ENCODE data around the gene IKBKE.
A peak's percentile ranks its signal among the peaks of the same experiment; 100 is the strongest.
"Not testable (repeated sequence)": the region's sequence is repeated elsewhere in the genome, so short reads cannot be mapped to it uniquely, and the experiment has no call there.

IKBKE gene

DNA sequence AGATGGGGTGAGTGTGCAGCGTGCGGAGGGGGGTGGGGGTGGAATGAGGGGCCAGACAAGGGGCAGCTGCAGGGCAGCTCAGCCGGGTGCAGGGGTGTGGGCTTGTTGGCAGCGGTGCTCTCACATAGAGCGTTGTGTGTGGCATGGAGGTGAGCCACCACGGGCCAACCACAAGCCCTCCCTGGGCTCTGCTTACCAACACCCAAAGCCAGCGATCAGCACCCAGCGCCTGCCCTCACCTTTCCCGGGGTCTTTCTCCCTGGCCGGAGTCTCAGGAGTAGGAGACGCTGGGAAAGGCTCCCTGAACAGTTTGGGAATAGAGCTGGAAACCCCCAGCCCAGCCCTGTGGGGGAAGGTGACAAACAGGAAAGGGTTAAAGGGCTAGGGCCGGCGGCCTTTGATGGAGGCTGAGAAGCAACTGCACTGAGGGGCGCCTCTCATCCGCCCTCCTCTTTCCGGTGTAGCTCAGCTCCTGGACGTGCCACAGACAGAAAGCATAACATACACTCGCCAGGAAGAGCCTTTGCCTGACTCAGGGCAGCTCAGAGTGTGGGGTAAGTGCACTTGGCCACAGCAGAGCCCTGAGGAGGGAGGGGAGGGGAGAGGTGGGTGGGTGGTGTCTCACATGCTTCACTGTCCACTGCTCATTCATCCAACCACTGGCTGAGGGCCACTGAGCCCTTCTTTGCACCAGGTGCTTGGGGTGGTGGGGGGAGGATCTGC lies 577 bp downstream of the IKBKE start:
- peak; percentile 65 for DNase-seq
- in situ Hi-C loops (cut with MboI; ENCODE audit: low pct_unique_long_range_greater_than_20kb, low sequenced_read_pairs) = no loop called here

DNA sequence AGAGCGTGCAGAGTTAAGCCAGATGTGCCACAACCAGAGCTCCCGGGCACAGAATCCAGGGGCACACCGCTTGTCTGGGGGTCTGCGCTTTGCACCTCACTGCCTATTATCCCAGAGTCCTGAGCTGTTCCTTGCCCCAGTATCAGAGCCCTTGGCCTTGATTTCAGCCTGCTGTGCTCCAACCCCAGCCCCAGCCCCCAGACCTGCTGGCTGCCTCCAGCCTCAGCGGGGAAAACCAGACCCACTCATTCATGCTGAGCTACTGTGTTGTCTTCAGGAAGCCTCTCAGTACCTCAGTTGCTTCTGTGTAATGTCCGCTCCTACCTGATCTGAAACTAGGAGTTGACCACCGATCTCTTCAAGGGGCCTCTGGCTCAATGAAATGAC lies 1.1 kb downstream of the IKBKE start:
- DNase-seq = no peak
- in situ Hi-C loops (cut with MboI; ENCODE audit: low pct_unique_long_range_greater_than_20kb, low sequenced_read_pairs) = no loop called here

DNA sequence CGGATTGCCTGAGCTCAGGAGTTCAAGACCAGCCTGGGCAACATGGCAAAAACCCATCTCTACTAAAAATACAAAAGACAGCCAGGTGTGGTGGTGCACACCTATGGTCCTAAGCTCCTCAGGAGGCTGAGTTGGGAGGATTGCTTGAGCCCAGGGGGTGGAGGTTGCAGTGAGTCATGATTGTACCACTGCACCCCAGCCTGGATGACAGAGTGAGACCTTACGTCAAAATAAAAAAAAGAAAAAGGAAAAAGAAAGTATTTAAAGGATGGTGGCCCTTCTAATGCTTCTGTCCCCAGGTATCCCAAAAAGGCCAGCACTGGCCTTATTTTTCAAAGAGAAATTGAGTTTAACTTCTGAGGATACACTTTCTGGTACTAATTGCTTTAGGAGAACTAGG lies 1.7 kb downstream of the IKBKE start:
- no peak for DNase-seq
- in situ Hi-C loops (cut with MboI; ENCODE audit: low pct_unique_long_range_greater_than_20kb, low sequenced_read_pairs) = no loop called here

DNA sequence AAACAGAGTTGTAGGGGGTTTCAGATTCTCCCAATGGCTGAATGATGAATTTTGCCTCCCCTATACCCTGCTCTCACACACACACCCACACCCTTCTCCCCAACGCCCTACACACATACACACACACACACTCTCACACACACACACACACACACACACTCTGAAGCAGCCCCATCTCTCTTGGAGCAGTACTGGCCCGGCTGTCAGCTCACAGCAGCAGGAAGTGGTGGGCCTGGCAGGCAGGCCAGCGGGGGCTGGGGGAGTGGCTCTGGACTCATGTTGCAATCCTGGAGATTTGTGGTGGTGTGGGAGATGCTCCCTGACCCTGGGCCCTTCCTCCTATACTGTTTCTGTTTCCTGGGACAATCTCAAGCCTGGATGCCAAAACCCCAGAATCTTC lies 2.2 kb downstream of the IKBKE start:
- in situ Hi-C loops (cut with MboI; ENCODE audit: low pct_unique_long_range_greater_than_20kb, low sequenced_read_pairs) = no loop called here
- DNase-seq = peak; percentile 93

DNA sequence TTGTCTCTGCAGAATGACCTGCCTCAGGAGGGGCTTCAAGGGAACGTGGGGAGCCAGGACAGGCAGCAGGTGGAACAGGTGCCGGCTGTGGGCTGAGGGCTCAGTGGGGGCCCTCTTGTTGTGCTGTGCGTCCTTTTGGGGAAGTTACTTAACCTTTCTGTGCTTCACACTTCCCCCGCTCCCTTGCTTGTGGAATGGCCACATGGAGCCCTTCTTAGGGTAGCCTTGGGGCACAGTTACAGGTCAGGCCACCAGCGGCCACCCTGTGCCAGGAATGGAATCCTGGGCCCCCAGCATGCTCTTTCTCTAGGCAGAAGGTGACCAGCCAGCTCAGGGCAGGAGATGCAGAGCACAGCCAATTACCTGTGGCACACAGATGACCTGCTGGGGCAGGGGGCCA lies 2.6 kb downstream of the IKBKE start:
- no peak for DNase-seq
- in situ Hi-C loops (cut with MboI; ENCODE audit: low pct_unique_long_range_greater_than_20kb, low sequenced_read_pairs) = no loop called here

DNA sequence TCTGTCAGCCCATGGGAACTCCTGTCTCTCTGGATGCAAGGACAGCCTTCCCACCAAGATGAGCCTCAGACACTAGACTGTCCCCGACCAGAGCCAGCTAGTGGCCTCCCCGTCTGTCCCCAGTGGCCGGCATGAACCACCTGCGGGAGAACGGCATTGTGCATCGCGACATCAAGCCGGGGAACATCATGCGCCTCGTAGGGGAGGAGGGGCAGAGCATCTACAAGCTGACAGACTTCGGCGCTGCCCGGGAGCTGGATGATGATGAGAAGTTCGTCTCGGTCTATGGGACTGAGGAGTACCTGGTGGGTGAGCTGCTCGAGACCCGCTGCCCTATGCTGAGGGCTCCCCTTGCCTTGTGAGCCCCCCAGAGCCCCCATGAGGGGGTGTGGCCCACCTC lies 5.8 kb downstream of the IKBKE start:
- no peak for DNase-seq
- in situ Hi-C loops (cut with MboI; ENCODE audit: low pct_unique_long_range_greater_than_20kb, low sequenced_read_pairs) = no loop called here

DNA sequence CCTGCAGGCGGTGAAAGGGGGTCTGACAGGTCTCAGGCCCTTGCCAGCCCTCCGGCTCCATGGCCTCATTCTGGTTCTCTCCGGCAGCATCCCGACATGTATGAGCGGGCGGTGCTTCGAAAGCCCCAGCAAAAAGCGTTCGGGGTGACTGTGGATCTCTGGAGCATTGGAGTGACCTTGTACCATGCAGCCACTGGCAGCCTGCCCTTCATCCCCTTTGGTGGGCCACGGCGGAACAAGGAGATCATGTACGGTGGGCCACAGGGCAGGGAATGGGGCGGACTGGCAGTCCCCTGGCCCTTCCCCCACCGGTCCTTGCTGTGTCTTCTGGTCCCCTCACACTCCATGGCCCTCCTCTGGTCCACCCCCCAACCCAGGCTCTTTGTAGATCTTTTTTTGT lies 6.3 kb downstream of the IKBKE start:
- DNase-seq = no peak
- in situ Hi-C loops (cut with MboI; ENCODE audit: low pct_unique_long_range_greater_than_20kb, low sequenced_read_pairs) = no loop called here

DNA sequence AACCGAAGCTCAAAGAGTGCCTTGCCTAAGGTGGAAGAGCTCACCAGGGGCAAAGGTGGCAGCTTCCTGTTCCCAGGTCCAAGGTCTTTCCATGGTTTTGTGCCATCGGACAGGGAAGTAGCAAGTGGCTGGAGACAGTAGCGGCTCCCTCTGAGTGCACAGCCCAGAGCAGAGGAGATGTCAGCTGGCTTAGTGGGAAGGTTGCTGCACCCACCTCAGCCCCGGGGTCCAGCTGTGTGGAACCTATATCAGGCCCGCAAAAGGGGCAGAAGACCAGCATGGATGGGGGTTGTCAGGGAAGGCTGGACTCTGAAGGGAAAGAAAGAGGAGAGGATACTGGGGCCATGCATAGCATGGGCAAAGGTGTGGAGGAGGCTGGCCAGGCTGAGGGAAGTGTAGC lies 6.8 kb downstream of the IKBKE start:
- in situ Hi-C loops (cut with MboI; ENCODE audit: low pct_unique_long_range_greater_than_20kb, low sequenced_read_pairs) = no loop called here
- DNase-seq = no peak

DNA sequence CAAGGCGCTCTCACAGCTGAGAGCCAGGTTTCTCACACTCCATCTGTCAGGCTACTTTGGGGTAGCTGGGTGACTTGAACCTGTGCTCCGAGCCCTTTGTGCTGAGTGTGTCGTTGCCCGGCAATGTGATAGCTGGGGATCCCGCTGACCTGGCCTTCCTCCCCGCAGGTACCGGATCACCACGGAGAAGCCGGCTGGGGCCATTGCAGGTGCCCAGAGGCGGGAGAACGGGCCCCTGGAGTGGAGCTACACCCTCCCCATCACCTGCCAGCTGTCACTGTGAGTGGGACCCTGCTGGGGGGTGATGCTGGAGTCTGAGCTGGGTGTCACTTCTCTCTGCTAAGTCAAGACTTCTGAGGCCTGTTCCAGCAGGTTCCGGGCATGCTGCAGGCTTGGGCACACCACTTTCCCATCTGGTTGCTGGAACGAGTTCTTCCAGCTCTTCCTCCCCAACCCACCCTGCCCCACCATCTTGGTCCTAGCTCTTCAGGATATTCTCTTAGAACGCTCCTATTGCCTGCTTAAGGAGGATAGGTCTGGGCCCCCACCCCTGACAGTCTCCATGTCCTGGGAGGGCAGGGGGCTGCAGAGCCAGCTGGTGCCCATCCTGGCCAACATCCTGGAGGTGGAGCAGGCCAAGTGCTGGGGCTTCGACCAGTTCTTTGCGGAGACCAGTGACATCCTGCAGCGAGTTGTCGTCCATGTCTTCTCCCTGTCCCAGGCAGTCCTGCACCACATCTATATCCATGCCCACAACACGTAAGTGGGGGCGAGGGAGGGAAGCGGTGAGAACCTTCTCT lies 7.5 kb downstream of the IKBKE start:
- DNase-seq = no peak
- in situ Hi-C loops (cut with MboI; ENCODE audit: low pct_unique_long_range_greater_than_20kb, low sequenced_read_pairs) = no loop called here

DNA sequence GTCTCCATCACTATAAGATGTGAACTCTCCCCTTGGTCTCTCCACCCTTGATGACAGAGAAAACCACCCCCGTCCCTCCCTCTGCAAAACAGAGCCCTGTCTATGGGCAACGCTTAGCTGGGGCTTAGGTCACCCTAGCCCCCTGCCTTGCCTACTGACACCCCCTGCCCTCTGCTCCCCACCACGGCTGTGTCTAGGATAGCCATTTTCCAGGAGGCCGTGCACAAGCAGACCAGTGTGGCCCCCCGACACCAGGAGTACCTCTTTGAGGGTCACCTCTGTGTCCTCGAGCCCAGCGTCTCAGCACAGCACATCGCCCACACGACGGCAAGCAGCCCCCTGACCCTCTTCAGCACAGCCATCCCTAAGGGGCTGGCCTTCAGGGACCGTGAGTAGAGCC lies 8.5 kb downstream of the IKBKE start:
- in situ Hi-C loops (cut with MboI; ENCODE audit: low pct_unique_long_range_greater_than_20kb, low sequenced_read_pairs) = no loop called here

DNA sequence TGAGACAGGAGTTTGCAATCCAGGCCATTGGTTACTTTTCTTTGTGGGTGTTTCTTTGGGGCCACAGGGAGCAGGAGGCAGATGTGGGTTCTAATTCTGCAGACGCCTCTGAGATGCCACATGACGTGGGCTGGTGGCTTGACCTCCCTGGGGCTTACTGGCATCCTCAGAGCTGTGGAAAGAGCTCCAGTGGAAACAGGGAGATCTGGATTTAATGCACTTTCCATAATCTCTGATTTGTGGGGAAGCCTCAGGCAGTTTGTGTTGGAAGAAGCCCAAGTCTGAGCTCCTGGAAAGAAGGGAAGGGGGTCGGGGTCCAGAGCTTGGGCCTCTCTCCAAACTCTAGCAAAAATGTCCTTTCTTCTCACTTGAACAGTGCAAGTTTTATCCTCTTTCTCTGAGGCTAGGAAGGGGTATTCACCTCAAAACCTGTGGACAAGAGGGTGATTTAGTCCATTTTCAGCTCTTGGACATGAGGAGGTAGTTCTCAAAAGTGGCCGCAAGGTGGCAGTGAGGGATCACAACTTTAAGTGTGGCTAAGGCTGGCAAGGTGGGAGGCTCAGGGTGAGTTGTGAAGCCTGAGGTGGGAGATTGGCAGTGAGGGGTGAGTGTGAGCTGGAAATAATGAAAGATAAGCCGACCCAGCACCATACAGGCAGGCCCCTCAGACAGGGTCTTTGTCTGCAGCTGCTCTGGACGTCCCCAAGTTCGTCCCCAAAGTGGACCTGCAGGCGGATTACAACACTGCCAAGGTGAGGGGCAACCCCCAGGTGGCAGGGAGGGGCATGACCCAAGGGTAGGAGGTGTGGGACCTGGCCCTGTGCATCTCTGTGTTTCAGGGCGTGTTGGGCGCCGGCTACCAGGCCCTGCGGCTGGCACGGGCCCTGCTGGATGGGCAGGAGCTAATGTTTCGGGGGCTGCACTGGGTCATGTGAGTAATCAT lies 9.2 kb downstream of the IKBKE start:
- in situ Hi-C loops (cut with MboI; ENCODE audit: low pct_unique_long_range_greater_than_20kb, low sequenced_read_pairs) = no loop called here
- peak; percentile 69 for DNase-seq

More for the DNA sequence above, 8.5 kb downstream of the IKBKE start:
- DNase-seq = no peak

DNA sequence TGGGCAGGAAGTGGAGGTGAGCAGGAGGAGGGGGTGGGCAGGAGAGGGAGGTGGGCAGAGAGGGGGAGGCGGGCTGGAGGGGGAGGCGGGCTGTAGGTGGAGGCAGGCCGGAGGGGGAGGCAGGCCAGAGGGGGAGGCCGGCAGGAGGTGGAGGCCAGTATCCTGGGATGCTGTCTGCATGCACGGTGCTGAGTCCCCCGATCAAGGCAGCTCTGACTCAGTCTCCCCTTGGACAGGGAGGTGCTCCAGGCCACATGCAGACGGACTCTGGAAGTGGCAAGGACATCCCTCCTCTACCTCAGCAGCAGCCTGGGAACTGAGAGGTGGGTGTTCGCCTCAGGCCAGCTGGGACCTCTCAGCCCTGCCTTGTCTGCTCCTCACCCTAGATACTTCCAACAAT lies 9.9 kb downstream of the IKBKE start:
- in situ Hi-C loops (cut with MboI; ENCODE audit: low pct_unique_long_range_greater_than_20kb, low sequenced_read_pairs) = no loop called here
- DNase-seq = no peak

DNA sequence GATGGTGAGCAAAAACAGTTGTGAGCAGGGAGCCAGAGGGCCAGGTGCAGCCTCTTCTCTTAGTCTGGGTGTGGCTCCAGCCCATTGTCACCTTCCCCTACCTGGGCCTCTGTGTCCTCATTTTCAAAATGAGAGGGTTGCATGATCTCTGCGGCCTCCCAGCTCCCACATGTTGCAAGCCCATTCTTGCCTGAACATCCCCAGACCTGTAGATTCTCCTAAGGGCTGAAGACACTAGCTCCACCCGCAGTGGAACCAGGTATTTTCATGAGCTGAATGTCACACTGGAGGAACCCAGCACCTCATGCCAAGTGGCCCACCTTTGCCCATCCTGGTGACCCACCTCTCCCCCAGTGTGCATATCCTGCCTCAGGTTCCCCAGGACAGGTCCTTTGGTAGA lies 12.3 kb downstream of the IKBKE start:
- in situ Hi-C loops (cut with MboI; ENCODE audit: low pct_unique_long_range_greater_than_20kb, low sequenced_read_pairs) = no loop called here
- DNase-seq = no peak

DNA sequence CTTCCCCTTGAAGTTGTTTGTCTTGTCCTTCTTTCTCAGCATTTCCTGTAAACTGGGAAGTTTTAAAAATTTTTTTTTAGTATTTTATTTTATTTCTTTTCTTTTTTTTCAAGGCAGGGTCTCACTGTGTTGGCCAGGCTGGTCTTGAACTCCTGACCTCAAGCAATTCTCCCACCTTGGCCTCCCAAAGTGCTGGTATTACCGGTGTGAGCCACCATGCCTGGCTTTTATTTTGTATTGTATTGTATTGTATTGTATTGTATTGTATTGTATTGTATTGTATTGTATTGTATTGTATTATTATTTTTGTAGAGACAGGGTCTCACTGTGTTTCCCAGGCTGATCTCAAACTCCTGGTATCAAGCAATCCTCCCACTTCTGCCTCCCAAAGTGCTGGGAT lies 13.6 kb downstream of the IKBKE start:
- not testable (repeated sequence) for DNase-seq

DNA sequence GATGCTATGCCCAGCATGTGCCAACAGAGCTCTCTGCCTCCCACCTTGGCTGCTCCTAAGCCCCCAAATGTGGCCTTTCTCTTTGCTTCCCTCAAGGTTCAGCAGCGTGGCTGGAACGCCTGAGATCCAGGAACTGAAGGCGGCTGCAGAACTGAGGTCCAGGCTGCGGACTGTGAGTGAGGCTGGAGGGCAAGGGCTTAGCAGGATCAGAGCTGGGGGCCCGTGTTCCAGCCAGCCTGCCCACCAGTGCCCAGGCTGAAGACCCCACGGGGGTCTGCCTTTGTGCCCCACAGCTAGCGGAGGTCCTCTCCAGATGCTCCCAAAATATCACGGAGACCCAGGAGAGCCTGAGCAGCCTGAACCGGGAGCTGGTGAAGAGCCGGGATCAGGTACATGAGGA lies 14.6 kb downstream of the IKBKE start:
- in situ Hi-C loops (cut with MboI; ENCODE audit: low pct_unique_long_range_greater_than_20kb, low sequenced_read_pairs) = no loop called here
- DNase-seq = no peak

More for the DNA sequence above, 13.6 kb downstream of the IKBKE start:
- in situ Hi-C loops (cut with MboI; ENCODE audit: low pct_unique_long_range_greater_than_20kb, low sequenced_read_pairs) = not testable (repeated sequence)

DNA sequence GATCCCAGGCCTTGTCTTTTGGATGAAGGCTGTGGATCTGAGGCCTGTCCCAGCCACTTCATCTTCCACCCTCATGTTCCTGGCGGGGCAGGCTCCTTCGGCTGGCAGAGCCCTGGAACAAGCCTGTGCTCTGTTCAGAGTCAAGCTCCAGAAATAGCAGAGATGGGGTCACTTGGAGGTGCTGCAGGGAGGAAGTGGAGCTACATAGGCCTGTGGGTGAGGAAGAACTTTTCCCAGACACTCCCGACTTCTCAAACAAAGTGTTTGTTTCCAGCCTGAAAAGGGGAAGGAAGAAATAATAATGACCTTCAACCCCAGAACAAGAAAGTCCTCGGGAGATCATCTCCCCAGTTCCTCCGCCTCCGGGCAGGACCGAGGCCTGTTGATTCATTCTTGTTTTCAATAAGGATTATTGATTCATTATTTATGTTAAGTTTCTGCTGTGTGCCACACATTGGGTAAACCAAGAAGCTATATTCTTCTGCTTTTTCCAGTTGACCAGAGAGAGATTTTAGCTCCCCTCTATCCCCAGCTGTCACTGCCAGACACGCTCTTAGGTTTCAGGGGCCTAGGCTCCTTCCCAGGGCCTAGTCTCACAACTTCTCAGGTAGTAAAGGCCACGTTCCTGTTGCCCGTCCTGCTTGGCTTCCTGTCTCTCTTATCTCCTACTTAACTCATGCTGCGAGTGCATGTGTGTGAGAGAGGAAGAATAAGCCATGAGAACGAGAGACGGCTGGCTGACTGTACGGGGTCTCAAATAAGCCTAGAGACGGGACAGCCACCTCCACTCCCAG lies 16.9 kb downstream of the IKBKE start:
- in situ Hi-C loops (cut with MboI; ENCODE audit: low pct_unique_long_range_greater_than_20kb, low sequenced_read_pairs) = no loop called here
- DNase-seq = no peak

DNA sequence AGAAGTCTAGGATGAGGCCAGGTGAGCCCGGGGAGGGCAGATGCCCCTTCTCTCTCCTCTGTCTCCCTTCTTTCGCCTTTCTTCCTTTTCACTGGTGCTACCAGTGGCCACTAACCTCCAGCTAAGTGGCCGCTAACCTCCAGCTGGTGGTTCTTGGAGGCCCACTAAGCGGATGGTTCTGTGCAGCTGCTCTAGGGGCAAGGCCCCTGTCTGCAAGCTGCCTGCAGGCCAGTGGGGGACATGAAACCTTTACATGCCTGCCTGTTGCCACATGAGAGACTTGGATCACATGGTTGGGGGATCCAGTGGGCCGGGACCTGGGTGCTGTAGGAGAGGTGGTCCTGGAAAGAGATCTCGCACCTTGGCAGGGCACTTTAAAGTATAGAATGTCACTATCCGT lies 17.7 kb downstream of the IKBKE start:
- no peak for DNase-seq
- in situ Hi-C loops (cut with MboI; ENCODE audit: low pct_unique_long_range_greater_than_20kb, low sequenced_read_pairs) = no loop called here

DNA sequence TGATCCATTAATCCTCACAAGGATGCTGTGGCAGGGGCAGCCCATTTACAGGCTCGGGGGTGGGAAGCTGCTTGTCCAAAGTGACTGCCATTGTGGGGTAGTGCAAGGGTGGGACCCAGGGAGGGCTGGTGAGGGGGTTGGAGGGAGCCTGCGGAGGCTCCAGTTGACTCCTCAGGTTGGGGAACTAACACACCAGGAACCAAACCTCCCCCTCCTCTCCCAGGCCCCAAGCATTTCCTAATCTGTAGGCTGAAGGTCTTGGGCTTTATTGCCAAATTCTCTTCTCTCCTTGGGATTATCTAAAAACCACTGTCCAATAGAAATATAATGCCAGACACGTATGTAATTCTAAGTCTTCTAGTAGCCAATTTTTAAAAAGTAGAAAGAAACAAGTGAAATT lies 18.2 kb downstream of the IKBKE start:
- DNase-seq = no peak
- in situ Hi-C loops (cut with MboI; ENCODE audit: low pct_unique_long_range_greater_than_20kb, low sequenced_read_pairs) = no loop called here

Measured in KBM-7 (cell line).